GM21786 (cell line): ENCODE data around the gene PAN2.
"Not testable (repeated sequence)": the region's sequence is repeated elsewhere in the genome, so short reads cannot be mapped to it uniquely, and the experiment has no call there.

Experiments
- ATAC-seq: cut with Tn5 transposase; IDR thresholded peaks from one replicate; pipeline ENCODE4 v1.9.1; 2021; ENCODE audit not compliant: unreplicated experiment

Gene PAN2

GRCh38 chr12:56333679-56334489, at the start of gene PAN2:
Gene PAN2 (minus strand): TSS chr12:56334000. CDS start chr12:56333094, 906 bp downstream.
- peak; percentile 94 for ATAC-seq

GRCh38 chr12:56382611-56383010, 48.8 kb upstream of the PAN2 start:
- ATAC-seq: no peak

- no peak for ATAC-seq
Measured at GRCh38 chr12:56377989-56378316, 44.2 kb upstream of the PAN2 start.

GRCh38 chr12:56377310-56377988, 43.6 kb upstream of the PAN2 start:
- ATAC-seq: no peak

DNA sequence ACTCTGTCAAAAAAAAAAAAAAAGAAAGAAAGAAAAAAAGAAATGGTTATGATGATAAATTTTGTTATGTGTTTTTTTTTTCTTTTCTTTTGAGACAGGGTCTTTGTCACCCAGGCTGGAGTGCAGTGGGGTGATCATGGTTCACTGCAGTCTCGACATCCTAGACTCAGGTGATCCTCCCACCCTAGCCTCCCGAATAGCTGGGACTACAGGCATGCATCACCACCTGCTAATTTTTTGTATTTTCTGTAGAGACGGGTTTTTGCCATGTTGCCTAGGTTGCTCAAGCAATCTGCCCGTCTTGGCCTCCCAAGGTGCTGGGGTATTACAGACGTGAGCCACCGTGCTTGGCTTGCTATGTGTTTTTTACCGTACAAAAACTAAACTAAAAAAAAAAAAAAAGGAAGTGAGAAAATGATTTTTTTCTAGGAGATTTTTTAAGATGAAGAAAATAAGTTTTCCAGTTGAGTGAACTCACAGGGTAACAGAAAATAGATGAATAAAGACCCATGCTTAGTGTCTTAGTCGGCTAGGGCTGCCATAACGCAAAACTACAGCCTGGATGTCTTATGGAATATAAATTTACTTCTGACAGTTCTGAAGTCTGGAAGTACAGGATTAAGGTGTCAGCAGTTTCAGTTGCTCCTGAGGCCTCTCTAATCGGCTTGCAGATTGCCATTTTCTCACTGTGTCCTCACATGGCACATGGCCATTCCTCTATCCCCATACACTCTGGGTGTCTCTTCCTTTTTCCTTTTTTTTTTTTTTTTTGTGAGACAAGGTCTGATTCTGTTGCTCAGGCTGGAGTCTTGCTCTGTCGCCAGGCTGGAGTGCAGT, 42.0 kb upstream of the PAN2 start:
- ATAC-seq: peak; percentile 74

GRCh38 chr12:56374726-56375597, 41.2 kb upstream of the PAN2 start:
- no peak for ATAC-seq

- no peak for ATAC-seq
Measured at GRCh38 chr12:56373515-56373914, 39.7 kb upstream of the PAN2 start.

GRCh38 chr12:56366948-56367347, 33.1 kb upstream of the PAN2 start:
- no peak for ATAC-seq

DNA sequence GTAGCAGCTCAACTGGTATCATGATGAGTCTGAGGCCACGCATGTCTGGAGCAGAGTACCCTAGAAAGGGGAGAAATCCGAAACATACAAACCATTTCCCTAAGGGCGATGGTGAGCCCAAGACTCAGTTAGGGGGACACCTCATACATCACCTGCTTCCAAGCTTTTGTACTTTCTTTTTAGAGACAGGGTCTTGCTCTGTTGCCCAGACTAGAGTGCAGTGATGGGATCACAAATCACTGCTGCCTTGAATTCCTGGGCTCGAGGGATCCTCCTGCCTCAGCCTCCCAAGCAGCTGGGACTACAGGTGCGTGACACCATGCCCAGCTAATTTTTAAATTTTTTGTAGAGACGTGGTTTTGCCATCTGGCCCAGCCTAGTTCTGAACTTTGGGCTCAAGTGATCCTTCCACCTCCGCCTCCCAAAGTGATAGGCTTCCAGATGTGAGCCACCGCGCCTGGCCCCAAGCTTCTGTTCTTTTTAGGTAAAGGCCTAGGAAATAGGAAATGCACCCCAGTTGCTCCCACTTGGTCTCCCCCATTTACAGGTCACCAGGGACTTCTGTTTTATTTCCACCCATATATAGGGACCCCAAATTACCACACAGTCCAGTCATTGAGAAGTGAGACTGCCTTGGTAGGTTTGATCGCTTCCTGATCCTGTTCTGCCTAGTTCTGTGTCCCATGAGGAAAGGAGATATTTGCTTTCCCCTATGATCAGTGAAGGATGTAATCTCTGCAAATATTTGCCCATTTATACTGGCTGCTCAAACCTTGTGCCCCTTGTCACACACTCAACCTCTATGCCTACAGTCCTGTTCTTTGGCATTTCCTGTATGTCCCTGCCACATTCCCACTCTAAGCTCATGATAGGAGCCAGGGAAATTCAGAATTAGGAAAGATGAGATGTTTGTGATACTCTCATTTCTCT, 28.6 kb upstream of the PAN2 start, which contains the start of gene APOF:
TSS of gene APOF (minus strand) at position 728 of the 930 bp plus-strand sequence. CDS start at position 616, 112 bp downstream.
- no peak for ATAC-seq

DNA sequence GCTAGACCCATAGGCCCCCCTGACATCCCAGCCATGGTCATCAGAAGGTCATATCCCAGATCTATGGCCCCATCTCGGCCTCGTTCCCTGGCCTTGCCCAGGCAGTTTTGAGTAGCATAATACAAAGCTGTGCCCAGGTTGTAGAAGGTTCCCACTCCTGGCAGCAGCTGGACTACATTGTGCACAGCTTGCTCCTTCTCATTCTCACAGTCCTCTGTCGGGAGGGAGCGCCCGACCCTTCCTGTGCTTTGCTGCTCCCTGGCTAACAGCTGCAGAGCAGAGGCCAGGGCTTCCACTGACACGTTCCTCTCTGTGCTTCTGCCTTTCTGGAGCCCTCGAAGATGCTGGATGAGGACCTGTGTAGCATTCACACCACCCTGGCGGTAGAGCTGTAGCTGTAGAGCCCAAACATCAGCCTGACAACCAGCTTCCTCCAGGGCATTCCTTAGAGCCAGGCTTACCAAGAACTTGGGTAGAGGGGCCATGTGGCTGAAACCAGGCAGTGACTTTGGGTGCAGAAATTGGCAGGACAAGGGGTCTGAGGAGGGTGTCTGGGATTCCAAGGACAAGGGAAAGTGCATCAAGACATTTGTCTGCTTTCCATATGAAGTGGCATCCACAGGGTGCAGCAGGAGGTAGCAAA, 27.8 kb upstream of the PAN2 start:
- no peak for ATAC-seq

DNA sequence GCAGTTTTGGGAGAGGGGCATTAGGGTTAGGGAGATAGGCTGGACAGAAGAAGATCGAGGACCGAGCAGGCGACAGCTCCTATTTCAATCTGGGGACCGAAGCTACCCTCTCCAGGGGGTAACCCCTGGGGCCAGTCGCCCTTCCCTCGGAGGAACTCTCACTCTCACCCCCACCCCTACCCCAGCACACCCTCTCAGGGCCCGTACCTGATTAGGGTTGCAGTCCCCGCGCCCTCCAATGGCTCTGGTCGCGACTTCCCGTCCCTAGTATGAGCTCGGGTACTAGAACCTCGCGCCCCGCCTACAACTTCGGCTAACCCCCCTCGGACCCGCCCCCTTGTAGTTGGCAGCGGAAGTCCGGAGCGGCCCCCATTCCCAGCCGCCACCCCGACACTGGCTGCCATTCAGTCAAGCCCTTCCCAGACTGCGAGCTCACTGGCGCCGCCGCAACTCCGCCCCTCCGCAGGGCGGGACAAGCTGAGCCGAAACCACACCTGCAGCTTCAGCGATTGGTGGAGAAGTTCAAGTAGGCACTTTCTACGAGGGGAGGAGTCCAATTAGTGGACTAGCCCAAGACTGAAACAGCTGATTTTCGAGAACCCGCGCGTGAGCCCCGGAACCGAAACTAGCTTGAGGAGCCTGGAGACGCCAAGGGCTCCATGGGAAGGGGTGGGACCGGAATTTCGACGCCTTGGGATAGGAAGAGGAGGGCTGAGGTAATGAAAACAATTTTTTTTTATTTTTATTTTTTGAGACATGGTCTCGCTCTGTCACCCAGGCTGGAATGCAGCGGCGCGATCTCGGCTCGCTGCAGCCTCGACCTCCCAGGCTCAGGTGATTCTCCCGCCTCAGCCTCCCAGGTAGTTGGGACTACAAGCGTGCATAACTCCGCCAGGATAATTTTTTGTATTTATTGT, 26.3 kb upstream of the PAN2 start, which contains the start of gene STAT2:
TSS of gene STAT2 (minus strand) at position 257 of the 917 bp plus-strand sequence. CDS start 3,536 bp downstream, outside the sequence.
- ATAC-seq: peak; percentile 92

- no peak for ATAC-seq
Measured at GRCh38 chr12:56358836-56359532, 25.2 kb upstream of the PAN2 start.

DNA sequence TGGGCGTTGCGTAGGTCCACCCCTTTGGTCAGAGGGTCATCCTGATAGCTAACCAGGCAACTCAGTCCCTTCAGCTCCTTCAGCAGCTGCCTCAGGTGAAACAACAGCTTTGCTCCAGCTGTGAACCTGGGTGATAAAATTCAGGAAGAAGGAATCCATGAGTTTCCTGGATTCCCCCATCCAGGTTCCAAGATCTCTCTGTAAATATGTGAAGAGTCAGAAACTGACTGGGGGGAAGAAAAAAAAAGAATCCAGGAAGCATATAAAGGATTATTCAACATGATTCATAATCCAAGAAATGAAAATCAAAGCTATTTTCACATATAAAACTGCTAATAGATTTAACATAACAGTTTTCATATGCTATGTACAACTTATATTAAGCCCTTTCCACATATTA, 17.5 kb upstream of the PAN2 start:
- ATAC-seq: no peak

- ATAC-seq: no peak
Measured at GRCh38 chr12:56350662-56351061, 16.9 kb upstream of the PAN2 start.

GRCh38 chr12:56348776-56349175, 15.0 kb upstream of the PAN2 start:
- no peak for ATAC-seq

- not testable (repeated sequence) for ATAC-seq
Measured at GRCh38 chr12:56347255-56347654, 13.5 kb upstream of the PAN2 start.

DNA sequence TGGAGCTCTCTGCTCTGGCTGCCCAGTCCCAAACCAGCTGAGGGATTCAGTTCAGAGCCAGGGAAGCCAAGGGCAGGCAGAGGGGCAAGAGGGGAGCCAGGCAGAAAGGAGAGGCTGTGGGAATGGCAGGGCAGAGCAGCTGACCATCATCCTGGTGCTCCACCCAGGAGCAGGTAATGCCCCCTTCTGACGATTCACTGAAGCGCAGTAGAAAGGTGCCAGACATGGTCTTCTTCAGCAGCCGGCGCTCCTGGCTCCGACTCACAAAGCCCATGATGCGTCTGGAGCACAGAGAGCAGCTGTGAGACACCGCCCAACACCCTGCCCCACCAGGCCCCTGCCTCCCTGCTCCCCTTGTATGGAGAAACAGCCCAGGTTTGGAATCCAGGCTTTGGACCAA, 12.9 kb upstream of the PAN2 start:
- no peak for ATAC-seq
